Activated CD8-positive, alpha-beta memory T cell treated with anti-CD3 and anti-CD28 coated beads, Interleukin-2, amount 50 U/mL, for 24 hours (primary cell): ENCODE results near the gene ZNF786.
"Not testable (repeated sequence)": the region's sequence is repeated elsewhere in the genome, so short reads cannot be mapped to it uniquely, and the experiment has no call there.

ENCODE experiments used
- DNase-seq: peaks from one replicate; pipeline ENCODE4 v3.0.0-alpha.2; 2020; ENCODE audit errors: extremely low read depth

Gene ZNF786

GRCh38 chr7:149077594-149077993, 12.9 kb downstream of the ZNF786 start:
- DNase-seq, result no peak

GRCh38 chr7:149075286-149075685, 15.2 kb downstream of the ZNF786 start:
- no peak for DNase-seq

- no peak for DNase-seq
Measured at GRCh38 chr7:149074116-149074885, 16.2 kb downstream of the ZNF786 start.

- DNase-seq, result no peak
Measured at GRCh38 chr7:149072438-149072775, 18.1 kb downstream of the ZNF786 start.

GRCh38 chr7:149071641-149072437, 18.7 kb downstream of the ZNF786 start:
- DNase-seq, result no peak

- no peak for DNase-seq
Measured at GRCh38 chr7:149071182-149071635, 19.3 kb downstream of the ZNF786 start.

- no peak for DNase-seq
Measured at GRCh38 chr7:149070372-149071125, 20.0 kb downstream of the ZNF786 start.

- no peak for DNase-seq
Measured at GRCh38 chr7:149067869-149068268, 22.6 kb downstream of the ZNF786 start.

- no peak for DNase-seq
Measured at GRCh38 chr7:149063476-149063875, 27.0 kb downstream of the ZNF786 start.

GRCh38 chr7:149062217-149062899, 28.2 kb downstream of the ZNF786 start:
- not testable (repeated sequence) for DNase-seq

- DNase-seq, result no peak
Measured at GRCh38 chr7:149060156-149060555, 30.4 kb downstream of the ZNF786 start.

GRCh38 chr7:149053885-149054284, 36.6 kb downstream of the ZNF786 start:
- no peak for DNase-seq

- no peak for DNase-seq
Measured at GRCh38 chr7:149053384-149053783, 37.1 kb downstream of the ZNF786 start.

GRCh38 chr7:149050941-149051340, 39.6 kb downstream of the ZNF786 start:
- no peak for DNase-seq

GRCh38 chr7:149048805-149049204, 41.7 kb downstream of the ZNF786 start:
- no peak for DNase-seq

GRCh38 chr7:149046416-149046815, 44.1 kb downstream of the ZNF786 start:
- no peak for DNase-seq

- no peak for DNase-seq
Measured at GRCh38 chr7:149043936-149044335, 46.6 kb downstream of the ZNF786 start.

GRCh38 chr7:149041350-149041749, 49.2 kb downstream of the ZNF786 start:
- no peak for DNase-seq

- not testable (repeated sequence) for DNase-seq
Measured at GRCh38 chr7:149038641-149039040, 51.9 kb downstream of the ZNF786 start.

- no peak for DNase-seq
Measured at GRCh38 chr7:149036676-149037075, 53.8 kb downstream of the ZNF786 start.

GRCh38 chr7:149031353-149031910, 59.1 kb downstream of the ZNF786 start:
- no peak for DNase-seq
